Amniotic stem cell (primary cell): ENCODE results near the gene FGGY.
A peak's percentile ranks its signal among the peaks of the same experiment; 100 is the strongest.
"Not testable (repeated sequence)": the region's sequence is repeated elsewhere in the genome, so short reads cannot be mapped to it uniquely, and the experiment has no call there.

Experiments used
- DNase-seq: peaks from one replicate; lab custom pipeline; 2025; lab: John Stamatoyannopoulos, UW

The FGGY gene

GRCh38 chr1:59639266-59639665 lies 342.4 kb downstream of the FGGY start:
- DNase-seq, result no peak

GRCh38 chr1:59640851-59641250 lies 344.0 kb downstream of the FGGY start:
- no peak for DNase-seq

GRCh38 chr1:59641836-59642235 lies 344.9 kb downstream of the FGGY start:
- DNase-seq, result no peak

GRCh38 chr1:59643526-59643925 lies 346.6 kb downstream of the FGGY start:
- no peak for DNase-seq

DNA sequence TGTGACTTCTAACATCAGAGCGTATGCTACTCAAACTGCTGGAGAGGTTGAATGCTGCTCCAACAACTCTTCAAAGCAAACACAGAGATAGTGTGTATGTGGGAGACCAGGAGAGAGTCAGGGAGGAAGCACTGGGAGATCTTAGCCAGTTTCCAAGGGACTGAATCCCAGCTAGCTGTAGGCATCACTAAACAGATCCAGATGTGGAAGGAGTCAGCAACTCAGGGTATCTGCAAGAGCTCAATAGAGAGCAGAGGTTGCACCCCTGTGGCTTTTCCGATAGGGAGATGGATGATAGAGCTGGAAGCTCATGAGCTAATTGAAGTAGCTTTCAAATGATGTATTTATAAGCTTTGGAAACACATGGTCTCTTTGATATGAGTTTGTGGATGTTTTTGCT lies 349.0 kb downstream of the FGGY start:
- peak; percentile 3 for DNase-seq

DNA sequence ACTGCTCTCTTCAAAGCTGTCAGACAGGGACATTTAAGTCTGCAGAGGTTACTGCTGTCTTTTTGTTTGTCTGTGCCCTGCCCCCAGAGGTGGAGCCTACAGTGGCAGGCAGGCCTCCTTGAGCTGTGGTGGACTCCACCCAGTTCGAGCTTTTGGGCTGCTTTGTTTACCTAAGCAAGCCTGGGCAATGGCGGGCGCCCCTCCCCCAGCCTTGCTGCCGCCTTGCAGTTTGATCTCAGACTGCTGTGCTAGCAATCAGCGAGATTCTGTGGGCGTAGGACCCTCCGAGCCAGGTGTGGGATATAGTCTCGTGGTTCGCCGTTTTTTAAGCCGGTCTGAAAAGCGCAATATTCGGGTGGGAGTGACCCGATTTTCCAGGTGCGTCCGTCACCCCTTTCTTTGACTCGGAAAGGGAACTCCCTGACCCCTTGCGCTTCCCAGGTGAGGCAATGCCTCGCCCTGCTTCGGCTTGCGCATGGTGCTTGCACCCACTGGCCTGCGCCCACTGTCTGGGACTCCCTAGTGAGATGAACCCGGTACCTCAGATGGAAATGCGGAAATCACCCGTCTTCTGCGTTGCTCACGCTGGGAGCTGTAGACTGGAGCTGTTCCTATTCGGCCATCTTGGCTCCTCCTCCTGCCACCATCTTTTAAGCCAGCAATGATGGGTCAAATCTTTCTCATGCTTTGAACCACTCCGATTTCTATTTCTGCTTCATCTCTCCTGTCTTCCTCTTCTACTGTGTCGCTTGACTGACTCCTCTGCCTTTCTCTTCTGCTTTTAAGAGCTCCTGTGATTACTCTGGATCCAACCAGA lies 356.5 kb downstream of the FGGY start:
- DNase-seq, result not testable (repeated sequence)

- no peak for DNase-seq
Measured at GRCh38 chr1:59653968-59654367, 357.1 kb downstream of the FGGY start.

GRCh38 chr1:59657873-59658465 lies 361.1 kb downstream of the FGGY start:
- no peak for DNase-seq

- DNase-seq, result no peak
Measured at GRCh38 chr1:59664166-59664565, 367.3 kb downstream of the FGGY start.

GRCh38 chr1:59666106-59666505 lies 369.2 kb downstream of the FGGY start:
- DNase-seq, result no peak

GRCh38 chr1:59667020-59667419 lies 370.1 kb downstream of the FGGY start:
- no peak for DNase-seq

GRCh38 chr1:59669752-59670312 lies 372.9 kb downstream of the FGGY start:
- DNase-seq, result no peak

DNA sequence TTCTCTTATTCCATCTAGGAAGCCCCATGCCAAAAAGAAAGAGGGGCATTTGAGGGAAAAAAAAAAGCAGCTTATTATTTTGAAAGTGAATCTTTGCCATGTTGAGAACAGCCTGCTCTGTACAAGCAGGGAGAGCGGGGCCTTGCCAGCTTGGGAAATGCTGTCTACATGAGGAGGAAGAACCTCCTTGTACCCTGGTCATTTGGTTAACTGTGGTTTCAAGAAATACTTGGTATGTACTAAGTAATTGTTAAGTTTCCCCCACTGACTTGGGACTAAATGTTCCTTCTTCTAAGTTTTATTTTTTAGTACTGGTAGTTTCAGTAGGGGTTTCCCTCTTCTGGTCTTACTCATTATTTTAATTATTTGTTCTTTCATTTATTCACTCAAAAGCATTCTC lies 373.8 kb downstream of the FGGY start:
- no peak for DNase-seq

- no peak for DNase-seq
Measured at GRCh38 chr1:59671066-59671952, 374.4 kb downstream of the FGGY start.

GRCh38 chr1:59671953-59672305 lies 375.0 kb downstream of the FGGY start:
- DNase-seq, result no peak

GRCh38 chr1:59672851-59673572 lies 376.1 kb downstream of the FGGY start:
- no peak for DNase-seq

DNA sequence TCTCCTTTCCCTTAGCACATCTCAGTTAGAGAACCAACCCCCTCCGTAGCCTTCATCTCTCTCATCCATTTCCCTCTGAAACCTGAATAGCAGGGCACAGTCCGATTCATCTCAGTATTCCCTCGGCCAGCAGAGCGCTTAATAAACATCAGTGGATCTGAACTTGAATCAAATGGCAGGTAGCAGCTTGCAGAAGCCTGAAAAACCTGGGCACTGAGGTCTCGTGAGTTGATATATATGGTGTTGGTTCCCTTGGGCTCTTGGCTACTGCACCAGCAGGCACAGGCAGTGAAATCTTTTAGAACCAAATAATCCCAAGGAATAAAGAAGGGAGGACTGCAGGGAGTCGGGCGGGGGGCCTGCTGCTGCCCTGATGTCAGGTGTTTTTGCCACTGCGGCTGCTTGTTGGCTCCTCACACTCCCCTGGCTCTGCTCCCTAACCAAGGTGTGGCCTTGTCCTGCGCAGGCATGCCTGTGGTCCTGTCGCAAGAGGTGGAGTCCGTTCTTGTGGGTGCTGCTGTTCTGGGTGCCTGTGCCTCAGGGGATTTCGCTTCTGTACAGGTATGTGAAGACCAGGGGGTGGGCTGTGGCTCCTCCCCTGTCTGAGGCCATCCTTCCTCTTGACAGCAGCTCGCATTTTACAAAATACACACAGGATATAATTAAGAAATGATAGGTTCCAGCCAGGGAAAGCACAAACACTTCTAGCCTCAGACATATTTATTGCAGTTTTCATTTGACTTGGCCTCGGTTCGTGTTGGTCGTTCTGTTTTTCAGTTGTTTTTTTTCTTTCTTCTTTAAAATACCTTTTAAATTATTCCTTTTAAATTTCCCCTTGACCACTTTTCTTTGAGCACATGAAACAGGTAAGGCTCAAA lies 376.9 kb downstream of the FGGY start:
- no peak for DNase-seq

- no peak for DNase-seq
Measured at GRCh38 chr1:59674595-59674994, 377.7 kb downstream of the FGGY start.

- no peak for DNase-seq
Measured at GRCh38 chr1:59675936-59676335, 379.0 kb downstream of the FGGY start.

- DNase-seq, result no peak
Measured at GRCh38 chr1:59678040-59678439, 381.1 kb downstream of the FGGY start.
